HL-60/S4 treated with retinoic acid at 250 ng/mL for 4 days and 3 days (cell line): ENCODE results near the gene IQGAP1.
"Not testable (repeated sequence)": the region's sequence is repeated elsewhere in the genome, so short reads cannot be mapped to it uniquely, and the experiment has no call there.

ENCODE experiments used
- in situ Hi-C: fragments of 300-500 bp; cut with MboI; formaldehyde crosslinking; loops from 2 replicates; pipeline ENCODE4 v1.7.0; 2022; ENCODE audit warnings: low sequenced_read_pairs

Gene IQGAP1

DNA sequence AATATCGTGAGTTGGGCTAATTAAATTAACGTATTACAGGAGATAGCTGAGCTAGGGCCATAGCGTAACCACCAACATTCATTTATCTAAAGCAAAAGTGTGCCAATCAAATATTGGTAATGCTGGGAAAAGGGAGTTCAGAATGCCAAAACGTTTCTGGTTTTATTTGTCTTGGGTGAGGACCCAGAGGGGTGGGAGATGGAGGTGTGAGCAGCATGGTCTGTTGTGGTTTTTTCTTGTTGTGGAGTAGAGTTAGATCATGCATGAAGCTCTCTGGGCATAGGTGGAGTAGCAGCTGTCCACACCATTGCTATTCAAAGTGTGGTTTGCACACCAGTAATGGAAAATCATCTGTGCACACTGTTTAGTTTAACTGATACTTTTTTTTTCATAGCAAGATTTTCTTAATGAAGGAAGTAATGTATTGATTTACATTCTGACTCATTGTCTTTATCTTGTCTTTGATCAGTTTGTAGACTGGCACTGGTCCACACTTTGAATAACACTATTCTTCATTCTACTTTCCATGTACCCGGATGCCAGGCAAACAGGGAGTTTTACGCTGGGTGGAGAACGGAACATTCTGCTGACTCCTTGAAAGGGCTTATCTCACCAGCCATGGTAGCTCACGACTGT lies 90.9 kb downstream of the IQGAP1 start:
- in situ Hi-C loops, result loop anchor here (10.0 kb wide), 1 partner anchor 144 kb away; no protein-coding TSS in a partner anchor

DNA sequence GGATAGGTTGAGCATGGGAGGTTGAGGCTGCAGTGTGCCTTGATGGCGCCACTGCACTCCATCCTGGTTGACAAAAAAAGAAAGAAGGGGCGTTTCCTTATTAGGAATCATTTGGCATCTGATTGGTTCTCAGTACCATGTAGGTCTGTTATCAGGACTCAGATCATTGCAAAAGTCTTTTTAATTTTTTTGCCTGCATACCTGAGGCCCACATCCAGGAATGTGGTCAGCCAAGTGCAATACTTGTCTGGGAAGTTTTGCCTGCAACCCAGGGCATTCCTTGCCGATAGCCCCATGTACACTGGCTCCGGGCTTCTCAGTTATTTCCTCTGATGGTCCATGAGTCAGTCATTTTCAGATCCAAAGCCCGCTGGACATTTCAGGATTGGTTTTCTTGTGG lies 91.6 kb downstream of the IQGAP1 start:
- in situ Hi-C loops, result loop anchor here (10.0 kb wide), 1 partner anchor 145 kb away; no protein-coding TSS in a partner anchor

DNA sequence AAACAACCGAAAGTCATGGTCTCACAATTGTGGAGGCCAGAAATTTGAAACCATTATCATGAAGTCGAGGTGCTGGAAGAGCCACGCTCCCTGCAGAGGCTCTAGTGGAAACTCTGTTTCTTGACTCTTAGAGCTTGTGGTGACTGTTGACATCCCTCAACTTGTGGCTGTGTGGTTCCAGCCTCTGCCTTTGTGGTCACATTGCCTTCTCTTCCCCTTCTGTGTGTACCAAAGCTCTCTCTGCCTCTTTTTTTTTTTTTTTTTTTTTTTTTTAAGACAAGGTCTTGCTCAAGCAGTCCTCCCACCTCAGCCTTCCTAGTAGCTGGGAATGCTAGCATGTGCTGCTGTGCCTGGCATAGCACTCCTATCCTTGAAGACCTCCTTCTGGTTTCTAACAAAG lies 93.0 kb downstream of the IQGAP1 start:
- in situ Hi-C loops, result no loop called here

DNA sequence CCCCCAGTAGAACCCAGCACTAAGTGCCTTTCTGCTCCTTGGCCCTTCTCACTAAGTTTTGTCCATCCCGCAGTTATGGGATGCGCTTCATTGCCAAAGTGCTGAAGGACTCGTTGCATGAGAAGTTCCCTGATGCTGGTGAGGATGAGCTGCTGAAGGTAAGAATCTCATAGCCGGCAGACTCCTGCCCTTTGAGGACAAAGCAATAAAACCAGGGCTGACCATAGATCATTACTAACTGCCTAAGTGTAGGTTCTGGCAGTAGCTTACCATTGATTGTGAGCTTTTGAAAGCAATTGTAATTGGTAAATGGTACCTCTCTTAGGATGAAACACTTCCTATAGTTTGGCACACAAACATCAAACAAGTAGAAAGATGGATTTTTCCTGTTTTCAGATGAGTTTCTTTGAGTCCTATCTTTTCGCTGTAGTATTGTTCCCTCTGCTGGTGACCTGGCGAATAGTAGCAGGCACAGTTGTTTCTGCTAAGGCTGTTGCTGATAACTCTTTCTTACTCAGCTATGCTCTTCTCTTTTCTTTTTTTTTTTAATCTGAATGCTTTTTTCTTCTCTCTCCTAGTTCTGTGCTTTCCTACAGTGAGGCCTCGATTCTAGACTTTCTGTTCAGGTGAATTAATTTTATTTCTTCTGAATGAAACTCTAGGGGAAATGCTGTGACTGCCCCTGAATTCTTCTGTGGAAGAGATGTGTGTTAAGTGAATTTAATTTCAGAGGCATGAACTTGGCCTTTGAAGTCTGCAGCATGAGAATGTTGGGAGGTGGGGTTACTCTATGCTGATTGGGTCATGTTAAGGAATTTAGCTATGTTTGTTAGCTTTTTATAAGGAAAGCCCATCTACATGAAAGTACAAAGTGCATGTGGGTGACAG lies 94.3 kb downstream of the IQGAP1 start:
- in situ Hi-C loops, result no loop called here

DNA sequence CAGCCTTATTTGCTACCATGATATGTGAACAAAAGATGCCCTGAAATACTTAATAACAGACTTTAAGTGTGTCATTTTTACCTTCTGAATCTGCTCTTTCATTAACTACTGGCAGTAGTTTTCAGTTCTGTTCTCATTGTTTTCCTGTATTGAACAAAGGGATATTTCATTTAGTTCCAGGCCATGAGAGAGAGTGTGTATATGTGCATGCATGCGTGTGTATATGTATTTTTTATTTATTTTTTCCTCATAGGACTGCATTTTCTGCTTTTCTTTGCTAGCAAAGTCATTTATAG lies 94.9 kb downstream of the IQGAP1 start:
- in situ Hi-C loops, result no loop called here

DNA sequence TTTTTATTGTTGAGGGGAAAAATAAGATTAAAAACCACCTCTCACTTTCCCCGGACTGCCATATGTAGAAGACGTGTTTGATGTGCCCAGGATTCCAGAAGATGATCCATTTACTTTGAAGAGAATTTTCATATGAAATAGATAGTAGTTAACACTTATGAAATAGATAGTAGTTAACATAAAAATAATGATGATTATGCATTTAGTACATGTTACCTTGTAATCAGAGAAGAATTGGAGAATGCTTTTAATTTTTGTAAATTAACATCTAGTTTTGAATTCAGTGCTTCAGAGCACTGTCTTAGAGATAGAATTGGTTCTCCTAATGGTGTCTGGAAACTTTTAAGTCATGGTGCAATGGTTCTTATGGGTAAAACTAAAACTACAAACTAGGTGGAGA lies 95.6 kb downstream of the IQGAP1 start:
- in situ Hi-C loops, result no loop called here

DNA sequence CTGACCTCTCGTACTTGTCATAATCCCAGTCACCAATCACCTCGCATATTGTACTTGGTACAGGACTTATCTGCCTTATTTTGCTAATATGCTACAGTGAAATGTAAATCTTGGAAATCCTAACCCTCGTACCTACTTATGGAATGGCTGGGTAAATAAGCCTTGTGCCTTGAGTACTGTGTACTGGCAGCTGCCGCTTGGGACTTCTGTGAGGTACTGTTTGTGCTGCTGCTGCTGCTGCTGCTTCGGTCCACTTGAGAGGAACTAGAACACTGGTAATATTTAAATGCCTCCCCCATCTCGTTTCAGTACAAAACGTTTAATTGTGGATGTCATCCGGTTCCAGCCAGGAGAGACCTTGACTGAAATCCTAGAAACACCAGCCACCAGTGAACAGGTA lies 99.1 kb downstream of the IQGAP1 start:
- in situ Hi-C loops, result no loop called here

DNA sequence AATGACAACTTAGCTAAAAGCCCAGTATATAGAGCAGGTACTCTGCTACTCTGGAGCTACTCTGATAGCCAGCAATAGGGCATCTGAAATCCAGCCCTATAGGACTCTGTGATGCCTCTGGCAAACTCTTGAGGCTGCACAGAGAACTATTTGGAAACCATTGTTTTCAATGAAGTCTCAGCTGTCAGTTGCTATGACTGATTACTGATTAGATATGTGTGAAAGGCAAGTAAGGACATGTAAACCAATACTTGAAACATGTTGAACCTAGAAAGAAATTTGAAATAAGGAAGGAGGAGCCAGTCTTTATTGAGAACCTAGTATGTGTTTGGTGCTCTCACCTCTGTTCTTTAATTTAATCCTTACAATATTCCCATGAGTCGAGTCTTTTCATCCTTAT lies 101.5 kb downstream of the IQGAP1 start:
- in situ Hi-C loops, result no loop called here

DNA sequence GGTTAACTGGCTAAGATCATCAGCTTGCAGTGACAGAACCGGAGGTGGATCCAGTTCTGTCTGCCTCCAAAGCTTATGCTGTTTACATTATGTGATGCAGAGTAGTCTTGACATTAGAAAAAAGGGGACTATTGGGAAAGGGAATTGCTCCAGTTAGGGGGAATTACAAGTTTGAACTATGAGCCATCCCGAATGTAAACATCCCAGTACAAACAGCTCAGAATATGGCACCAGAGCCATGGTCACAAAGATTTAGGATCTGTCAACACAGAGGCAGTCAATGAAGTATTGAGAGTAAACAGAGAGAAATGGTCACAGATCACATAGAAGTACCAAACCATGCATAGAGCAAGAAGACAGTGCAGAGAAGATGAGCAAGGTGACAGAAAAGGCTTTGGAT lies 101.9 kb downstream of the IQGAP1 start:
- in situ Hi-C loops, result no loop called here

DNA sequence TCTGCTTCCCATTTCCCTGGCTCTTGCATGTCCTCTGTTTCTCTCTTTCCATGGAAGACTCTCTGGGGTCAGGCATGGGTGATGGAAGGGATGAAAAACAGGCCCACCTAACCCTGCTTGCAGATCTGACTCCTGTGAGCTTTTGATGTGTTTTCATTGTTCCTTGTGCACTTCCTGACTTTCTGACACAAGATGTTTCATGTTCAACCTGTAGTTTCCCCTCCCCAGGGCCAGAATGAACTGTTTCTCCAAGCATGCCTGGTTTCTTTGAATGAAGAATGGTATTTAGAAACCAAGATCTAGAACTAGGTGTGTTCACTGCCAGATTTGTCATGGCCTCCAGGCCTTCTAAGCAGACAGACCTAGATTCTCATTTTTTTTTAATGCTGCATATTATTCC lies 105.6 kb downstream of the IQGAP1 start:
- in situ Hi-C loops, result no loop called here

DNA sequence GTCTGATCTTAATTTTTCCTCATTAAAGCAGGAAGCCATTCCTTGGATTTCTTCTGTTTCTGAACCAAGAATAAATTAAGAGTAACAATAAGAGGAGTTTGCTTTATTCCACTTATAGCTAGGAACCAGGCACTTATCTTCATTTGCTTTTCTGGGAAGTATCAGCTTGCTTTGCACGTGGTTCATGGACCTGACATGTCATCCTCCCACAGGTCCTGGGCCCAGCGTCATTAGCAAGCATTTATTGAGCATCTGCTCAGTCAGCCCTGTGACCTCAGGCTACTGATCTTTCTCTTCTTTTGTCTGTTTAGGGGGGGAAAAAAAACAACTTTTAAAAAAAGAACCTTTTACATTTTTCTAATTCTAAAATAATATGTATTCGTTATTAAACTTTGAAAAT lies 107.0 kb downstream of the IQGAP1 start:
- in situ Hi-C loops, result no loop called here

DNA sequence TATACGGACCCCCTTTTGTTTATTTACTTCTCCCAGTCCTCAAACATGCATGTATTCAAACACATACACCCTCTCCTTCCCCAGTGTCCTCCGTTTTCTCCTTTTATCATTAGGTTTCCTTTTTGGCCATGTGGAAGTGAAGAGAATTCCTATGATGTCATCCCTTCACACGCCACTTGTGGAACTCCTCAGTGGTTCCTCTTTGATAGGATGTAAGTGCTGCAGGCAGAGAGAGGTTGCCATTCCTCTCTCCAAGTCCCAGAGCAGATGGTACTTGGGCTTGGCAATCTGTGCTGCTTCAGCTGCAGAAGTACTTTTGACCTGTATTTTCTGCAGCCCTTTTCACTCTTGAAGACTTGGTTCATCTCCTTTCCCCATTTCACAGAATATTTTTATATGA lies 108.7 kb downstream of the IQGAP1 start:
- in situ Hi-C loops, result no loop called here

DNA sequence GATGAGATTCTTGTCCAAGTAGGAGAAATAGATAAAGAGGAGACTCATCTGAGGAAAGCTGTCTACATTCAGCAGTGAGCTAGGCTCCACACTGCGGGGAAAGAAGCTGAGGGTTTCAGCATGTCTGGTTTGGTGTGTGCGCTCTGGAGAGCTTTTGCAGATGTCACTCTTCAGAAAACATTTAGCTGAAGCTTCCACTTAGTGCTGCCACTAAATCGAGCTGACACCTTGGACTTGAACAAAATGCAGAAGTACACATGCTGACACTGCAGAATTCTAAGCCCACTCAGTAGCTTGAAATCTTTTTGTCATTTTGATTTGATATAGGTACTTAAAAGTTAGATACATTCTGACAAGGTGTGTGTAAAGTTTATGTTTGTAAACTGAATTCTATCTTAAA lies 109.3 kb downstream of the IQGAP1 start:
- in situ Hi-C loops, result no loop called here

DNA sequence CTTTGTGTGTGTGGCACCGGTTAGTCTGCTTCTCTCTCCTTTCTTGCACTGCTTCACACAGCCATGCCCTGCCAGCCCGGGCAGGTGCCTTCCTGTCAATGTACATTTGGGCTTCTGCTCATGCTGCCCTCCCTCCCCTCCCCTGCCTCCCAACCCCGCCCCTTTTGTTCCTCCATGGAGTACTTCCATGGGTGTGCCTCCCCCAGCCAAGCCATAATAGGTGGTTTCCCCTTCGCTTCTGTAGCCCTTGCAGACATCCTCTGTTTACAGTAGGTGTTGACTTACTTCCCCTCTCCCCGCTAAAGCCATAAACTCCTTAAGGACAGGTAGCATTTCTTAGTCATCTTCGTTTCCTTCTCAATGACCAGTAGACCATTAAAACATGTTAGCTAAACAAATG lies 109.9 kb downstream of the IQGAP1 start:
- in situ Hi-C loops, result no loop called here

DNA sequence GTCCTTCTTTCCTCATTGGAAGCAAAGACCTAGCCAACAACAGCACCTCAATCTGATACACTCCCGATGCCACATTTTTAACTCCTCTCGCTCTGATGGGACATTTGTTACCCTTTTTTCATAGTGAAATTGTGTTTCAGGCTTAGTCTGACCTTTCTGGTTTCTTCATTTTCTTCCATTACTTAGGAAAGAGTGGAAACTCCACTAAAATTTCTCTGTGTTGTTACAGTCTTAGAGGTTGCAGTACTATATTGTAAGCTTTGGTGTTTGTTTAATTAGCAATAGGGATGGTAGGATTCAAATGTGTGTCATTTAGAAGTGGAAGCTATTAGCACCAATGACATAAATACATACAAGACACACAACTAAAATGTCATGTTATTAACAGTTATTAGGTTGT lies 112.1 kb downstream of the IQGAP1 start:
- in situ Hi-C loops, result no loop called here

DNA sequence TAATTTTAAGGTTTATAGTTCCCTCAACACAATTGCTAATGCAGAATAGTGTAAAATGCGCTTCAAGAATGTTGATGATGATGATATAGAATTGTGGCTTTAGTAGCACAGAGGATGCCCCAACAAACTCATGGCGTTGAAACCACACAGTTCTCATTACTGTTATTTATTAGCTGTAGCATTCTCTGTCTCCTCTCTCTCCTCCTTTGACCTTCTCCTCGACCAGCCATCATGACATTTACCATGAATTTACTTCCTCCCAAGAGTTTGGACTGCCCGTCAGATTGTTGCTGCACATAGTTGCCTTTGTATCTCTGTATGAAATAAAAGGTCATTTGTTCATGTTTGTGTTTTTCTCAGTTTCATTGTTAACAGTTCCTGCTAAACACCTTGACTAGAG lies 113.9 kb downstream of the IQGAP1 start:
- in situ Hi-C loops, result no loop called here

DNA sequence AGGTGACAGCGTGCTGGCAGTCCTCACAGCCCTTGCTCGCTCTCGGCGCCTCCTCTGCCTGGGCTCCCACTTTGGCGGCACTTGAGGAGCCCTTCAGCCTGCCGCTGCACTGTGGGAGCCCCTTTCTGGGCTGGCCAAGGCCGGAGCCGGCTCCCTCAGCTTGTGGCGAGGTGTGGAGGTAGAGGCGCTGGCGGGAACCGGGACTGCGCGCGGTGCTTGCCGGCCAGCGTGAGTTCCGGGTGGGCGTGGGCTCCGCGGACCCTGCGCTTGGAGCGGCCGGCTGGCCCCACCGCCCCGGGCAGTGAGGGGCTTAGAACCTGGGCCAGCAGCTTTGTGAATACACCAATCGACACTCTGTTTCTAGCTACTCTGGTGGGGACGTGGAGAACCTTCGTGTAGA lies 122.7 kb downstream of the IQGAP1 start:
- in situ Hi-C loops, result not testable (repeated sequence)

DNA sequence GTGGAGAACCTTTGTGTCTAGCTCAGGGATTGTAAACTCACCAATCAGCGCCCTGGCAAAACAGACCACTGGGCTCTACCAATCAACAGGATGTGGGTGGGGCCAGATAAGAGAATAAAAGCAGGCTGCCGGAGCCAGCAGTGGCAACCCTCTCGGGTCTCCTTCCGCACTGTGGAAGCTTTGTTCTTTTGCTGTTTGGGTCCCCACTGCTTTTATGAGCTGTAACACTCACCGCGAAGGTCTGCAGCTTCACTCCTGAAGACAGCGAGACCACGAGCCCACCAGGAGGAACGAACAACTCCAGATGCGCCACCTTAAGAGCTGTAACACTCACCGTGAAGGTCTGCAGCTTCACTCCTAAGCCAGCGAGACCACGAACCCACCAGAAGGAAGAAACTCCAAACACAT lies 123.2 kb downstream of the IQGAP1 start:
- in situ Hi-C loops, result not testable (repeated sequence)

DNA sequence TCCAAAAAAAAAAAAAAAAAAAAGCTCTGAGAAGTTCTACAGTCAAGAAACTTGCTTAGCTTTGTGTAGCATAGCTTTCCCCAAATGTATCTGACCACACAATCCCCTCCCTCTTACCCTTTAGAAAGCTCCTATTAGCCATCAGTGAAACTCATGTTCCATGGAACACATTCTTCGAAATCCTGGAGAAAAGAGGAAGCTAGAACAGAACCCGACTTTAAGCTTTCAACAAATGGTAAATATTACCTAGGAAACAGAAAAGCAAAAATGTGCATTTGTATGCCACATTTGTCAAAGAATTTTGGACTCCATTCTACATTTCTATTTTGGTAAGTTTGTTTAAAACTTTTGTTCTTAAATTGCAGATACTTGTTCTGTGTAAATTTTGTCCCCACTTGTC lies 124.2 kb downstream of the IQGAP1 start:
- in situ Hi-C loops, result no loop called here

DNA sequence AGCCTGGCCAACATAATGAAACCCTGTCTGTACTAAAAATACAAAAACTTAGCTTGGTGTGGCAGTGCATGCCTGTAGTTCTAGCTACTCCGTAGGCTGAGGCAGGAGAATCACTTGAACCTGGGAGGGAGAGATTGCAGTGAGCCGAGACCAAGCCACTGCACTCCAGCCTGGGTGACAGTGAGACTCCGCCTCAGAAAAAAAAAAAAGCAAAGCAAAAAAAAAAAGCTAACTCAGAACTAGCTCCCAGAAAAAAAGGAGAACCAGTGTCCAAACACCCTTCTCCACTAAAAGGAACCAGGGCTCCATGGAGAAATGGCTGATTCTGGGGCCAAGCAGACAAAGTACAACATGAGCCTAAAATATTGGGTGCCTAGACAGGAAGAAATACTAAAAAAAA lies 124.9 kb downstream of the IQGAP1 start:
- in situ Hi-C loops, result no loop called here

DNA sequence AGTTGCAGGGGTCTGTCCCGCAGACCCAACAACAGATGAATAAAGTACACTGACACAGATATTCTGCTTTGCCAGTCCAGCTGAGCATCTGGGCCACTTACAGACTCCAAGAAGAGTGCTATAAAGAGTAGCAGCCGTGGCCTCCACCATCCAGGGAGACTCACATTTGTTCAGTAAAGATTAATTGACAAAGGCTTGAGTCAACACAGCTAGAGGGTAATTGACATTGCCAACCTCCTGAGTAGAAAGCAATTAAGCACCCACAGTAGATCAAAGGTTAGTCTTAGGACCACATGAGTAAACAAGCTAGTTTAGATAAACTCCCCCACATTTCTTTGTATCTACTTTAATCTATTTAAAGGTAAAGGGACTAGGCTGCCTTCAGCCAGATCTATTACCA lies 125.4 kb downstream of the IQGAP1 start:
- in situ Hi-C loops, result no loop called here

DNA sequence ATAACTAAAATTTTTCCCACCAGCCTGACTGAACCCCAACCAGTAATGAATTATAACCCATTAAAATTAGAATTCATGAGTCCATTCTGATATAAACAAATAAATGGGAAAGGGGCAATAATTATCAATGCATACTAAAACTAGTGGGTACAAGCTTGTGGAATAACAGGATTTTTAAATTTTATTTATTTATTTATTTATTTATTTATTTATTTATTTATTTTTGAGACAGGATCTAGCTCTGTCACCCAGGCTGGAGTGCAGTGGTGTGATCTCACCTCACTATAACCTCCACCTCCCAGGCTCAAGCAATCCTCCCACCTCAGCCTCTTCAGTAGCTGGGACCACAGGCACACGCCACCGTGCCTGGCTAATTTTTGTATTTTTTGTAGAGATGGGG lies 125.9 kb downstream of the IQGAP1 start:
- in situ Hi-C loops, result not testable (repeated sequence)

DNA sequence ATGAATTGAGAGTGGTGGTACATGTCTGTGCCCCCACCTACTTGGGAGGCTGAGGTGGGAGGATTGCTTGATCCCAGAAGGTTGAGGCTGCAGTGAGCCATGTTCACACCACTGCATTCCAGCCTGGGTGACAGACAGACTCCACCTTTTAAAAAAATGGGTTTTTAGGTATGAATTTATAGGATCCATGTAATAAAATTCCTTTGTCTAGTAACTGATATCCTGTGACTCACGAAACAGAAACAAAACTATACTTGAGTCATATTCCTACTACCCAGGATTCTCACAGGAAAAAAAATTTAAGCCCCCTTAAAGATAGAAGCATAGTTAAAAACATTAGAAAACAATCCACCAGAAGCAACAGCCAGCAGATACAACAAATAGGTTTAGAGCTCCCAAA lies 131.6 kb downstream of the IQGAP1 start:
- in situ Hi-C loops, result no loop called here
